ENCODE results near the gene KCNT2.

Gene KCNT2

DNA sequence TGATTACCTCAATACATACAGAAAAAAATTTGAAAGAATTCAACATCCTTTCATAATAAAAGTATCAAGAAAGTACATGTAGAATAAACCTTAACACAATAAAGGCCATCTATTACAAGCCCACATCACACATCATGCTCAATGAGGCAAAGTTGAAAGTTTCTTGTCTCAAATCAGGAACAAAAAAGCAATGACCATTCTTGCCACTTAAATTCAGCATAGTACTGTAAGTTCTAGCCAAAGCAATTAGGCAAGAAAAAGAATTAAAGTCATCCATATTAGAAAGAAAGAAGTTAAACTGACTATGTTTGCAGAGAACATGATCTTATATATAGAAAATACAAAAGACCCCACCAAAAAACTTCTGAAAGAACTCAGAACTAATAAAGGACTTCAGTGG, 44.5 kb downstream of the KCNT2 start:
- in situ Hi-C loops (cut with HindIII; ENCODE audit: low pct_ligation_motif_present, low sequenced_read_pairs): no loop called here
- TF ChIP-seq, protein P1, sequence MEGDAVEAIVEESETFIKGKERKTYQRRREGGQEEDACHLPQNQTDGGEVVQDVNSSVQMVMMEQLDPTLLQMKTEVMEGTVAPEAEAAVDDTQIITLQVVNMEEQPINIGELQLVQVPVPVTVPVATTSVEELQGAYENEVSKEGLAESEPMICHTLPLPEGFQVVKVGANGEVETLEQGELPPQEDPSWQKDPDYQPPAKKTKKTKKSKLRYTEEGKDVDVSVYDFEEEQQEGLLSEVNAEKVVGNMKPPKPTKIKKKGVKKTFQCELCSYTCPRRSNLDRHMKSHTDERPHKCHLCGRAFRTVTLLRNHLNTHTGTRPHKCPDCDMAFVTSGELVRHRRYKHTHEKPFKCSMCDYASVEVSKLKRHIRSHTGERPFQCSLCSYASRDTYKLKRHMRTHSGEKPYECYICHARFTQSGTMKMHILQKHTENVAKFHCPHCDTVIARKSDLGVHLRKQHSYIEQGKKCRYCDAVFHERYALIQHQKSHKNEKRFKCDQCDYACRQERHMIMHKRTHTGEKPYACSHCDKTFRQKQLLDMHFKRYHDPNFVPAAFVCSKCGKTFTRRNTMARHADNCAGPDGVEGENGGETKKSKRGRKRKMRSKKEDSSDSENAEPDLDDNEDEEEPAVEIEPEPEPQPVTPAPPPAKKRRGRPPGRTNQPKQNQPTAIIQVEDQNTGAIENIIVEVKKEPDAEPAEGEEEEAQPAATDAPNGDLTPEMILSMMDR (IDR thresholded peaks at IDR 0.05; ENCODE audit: low read depth, low read length, missing control alignments): no peak
- Histone ChIP-seq H3K27ac (no peak overlapping the region), H3K27me3 (replicated peaks) (no peaks in the 10 kb centered on the region), H3K4me3 (ENCODE audit: low read depth, low read length) (no peak overlapping the region), H3K36me3 (replicated peaks) (no peaks in the 10 kb centered on the region)
- DNase-seq: no peak

DNA sequence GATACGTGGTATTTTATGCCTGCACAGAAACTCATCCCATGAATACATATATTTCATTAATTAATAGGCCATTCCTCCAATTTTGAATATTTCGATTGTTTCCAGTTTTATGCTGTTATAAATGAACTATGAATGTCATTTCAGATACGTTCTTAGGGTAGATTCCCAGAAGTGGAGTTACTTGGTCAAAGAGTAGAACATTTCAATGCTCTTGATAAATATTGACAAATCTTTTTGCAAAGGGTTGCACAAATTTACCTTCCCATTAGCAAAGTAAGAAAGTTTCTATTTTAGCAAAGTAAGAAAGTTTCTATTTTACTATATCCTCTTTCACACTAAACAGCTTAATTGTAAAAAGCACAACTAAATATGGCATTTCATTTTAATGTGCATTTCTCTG, 48.9 kb downstream of the KCNT2 start:
- Histone ChIP-seq H3K4me3 (ENCODE audit: low read depth, low read length) (no peak overlapping the region), H3K27ac (no peak overlapping the region), H3K36me3 (replicated peaks) (no peaks in the 10 kb centered on the region), H3K27me3 (replicated peaks) (no peaks in the 10 kb centered on the region)
- TF ChIP-seq, protein P1 (IDR thresholded peaks at IDR 0.05; ENCODE audit: low read depth, low read length, missing control alignments): no peak
- no peak for DNase-seq
- in situ Hi-C loops (cut with HindIII; ENCODE audit: low pct_ligation_motif_present, low sequenced_read_pairs): no loop called here

DNA sequence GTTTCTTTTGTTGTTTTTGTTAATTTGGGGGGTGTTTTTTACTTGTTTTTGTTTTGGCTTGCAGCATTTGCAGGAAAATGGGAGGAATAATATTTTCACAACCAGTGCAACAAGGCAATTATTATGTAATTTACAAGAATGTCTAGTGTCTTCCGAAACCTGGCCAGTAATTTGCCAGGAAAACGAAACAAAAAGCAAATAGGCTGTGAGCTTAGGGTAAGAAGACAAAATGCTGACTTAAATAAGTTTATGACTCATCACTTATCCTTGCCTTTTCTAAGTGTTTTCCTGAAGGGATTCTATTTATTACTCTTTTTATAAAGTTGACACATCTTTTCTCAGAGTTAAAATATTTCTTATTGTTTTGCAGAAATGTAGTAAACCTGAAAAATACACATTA, 49.8 kb downstream of the KCNT2 start:
- in situ Hi-C loops (cut with HindIII; ENCODE audit: low pct_ligation_motif_present, low sequenced_read_pairs): no loop called here
- H3K4me3 ChIP-seq (ENCODE audit: low read depth, low read length): peak overlapping the region; percentile 41
- peak; percentile 67 for DNase-seq
- TF ChIP-seq, protein P1 (IDR thresholded peaks at IDR 0.05; ENCODE audit: low read depth, low read length, missing control alignments): no peak
- H3K27ac ChIP-seq: peak overlapping the region; percentile 24
- H3K27me3 ChIP-seq (replicated peaks): no peaks in the 10 kb centered on the region
- H3K36me3 ChIP-seq (replicated peaks): no peaks in the 10 kb centered on the region

DNA sequence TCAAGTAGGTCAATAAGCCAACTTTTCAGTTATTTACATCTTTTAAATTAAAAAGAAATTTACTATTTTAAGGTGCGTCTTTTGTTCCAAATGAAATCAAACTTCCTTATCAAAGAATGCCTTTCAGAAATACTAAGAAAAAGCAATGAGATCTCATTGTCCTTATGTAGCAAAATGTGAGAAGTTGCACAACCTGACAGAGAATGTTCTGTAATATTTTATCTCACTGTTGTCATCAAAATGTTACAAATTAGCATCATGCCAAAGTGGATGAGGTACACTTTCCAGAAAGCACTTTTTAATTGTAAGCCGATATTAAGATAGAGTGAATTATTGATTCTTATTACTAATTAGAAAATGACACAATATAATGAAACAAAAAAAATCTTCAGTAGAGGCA, 50.4 kb downstream of the KCNT2 start:
- no peaks in the 10 kb centered on the region for H3K36me3 ChIP-seq (replicated peaks)
- no peaks in the 10 kb centered on the region for H3K27me3 ChIP-seq (replicated peaks)
- no peak overlapping the region for H3K27ac ChIP-seq
- no peak for DNase-seq
- in situ Hi-C loops (cut with HindIII; ENCODE audit: low pct_ligation_motif_present, low sequenced_read_pairs): no loop called here
- H3K4me3 ChIP-seq (ENCODE audit: low read depth, low read length): no peak overlapping the region
- TF ChIP-seq, protein P1 (IDR thresholded peaks at IDR 0.05; ENCODE audit: low read depth, low read length, missing control alignments): no peak

DNA sequence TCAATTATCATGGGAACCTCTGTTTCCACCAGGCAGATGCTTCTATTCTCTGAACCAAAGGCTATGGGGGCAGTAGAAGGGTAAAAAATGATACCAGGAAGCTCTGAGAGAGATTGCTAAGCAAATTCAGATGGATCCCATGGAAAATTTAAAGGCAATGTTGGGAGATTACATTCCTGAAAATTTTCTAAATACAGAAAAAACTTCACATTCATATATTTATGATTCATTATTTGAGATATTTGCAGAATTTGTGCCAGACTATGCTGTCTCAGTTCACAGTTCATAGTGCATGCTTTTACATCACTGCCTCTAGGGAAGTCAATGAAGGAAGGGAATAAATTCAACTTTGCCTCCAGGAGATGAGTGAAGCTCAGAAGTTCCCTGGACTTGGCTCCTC, 57.5 kb downstream of the KCNT2 start:
- no peak for DNase-seq
- TF ChIP-seq, protein P1 (IDR thresholded peaks at IDR 0.05; ENCODE audit: low read depth, low read length, missing control alignments): no peak
- in situ Hi-C loops (cut with HindIII; ENCODE audit: low pct_ligation_motif_present, low sequenced_read_pairs): no loop called here
- no peak overlapping the region for H3K4me3 ChIP-seq (ENCODE audit: low read depth, low read length)
- no peaks in the 10 kb centered on the region for H3K36me3 ChIP-seq (replicated peaks)
- H3K27ac ChIP-seq: no peak overlapping the region
- no peaks in the 10 kb centered on the region for H3K27me3 ChIP-seq (replicated peaks)

DNA sequence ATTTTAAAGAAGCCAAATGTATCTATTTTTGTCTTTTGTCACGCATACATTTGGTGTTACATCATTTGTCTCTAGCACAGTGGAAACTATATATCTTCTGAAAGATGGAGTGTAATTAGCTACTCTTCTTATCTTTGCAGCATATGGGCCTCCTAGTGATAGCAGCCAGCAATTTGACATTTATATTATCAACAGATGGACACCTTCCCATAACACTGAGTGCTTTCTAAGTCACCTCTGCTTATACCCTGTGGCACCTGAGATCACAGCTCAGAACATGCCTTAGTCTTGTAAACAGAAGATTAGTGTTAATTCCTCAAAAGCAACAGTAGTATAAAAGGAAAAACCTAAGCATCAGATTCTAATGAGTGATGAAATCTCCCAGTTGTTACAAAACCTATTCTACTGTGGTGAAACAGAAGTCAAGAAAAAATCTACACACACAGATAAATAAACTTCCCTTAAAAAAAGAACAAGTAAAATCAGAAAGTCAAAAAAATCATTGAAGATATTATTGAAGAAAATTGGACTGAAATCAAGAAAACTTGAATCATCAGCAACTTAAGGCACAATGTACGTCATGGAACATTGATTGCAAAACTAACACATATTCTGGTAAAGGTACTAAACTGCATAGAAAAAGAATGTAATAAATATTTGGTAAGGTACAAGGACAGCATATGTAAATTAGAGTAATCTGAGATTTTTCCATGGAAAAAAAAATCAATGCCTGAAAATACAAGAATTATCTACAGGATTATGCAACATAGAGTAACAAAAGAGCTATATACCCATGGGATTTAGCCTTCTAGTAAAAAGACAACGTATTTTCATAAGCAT, 61.7 kb downstream of the KCNT2 start:
- no peaks in the 10 kb centered on the region for H3K27me3 ChIP-seq (replicated peaks)
- DNase-seq: no peak
- no peak overlapping the region for H3K4me3 ChIP-seq (ENCODE audit: low read depth, low read length)
- H3K27ac ChIP-seq: no peak overlapping the region
- H3K36me3 ChIP-seq (replicated peaks): no peaks in the 10 kb centered on the region
- in situ Hi-C loops (cut with HindIII; ENCODE audit: low pct_ligation_motif_present, low sequenced_read_pairs): no loop called here
- TF ChIP-seq, protein P1 (IDR thresholded peaks at IDR 0.05; ENCODE audit: low read depth, low read length, missing control alignments): no peak

Data from brain microvascular endothelial cell (primary cell).